Measurements from ENCODE around the gene UBE2Q1.

UBE2Q1 gene

DNA sequence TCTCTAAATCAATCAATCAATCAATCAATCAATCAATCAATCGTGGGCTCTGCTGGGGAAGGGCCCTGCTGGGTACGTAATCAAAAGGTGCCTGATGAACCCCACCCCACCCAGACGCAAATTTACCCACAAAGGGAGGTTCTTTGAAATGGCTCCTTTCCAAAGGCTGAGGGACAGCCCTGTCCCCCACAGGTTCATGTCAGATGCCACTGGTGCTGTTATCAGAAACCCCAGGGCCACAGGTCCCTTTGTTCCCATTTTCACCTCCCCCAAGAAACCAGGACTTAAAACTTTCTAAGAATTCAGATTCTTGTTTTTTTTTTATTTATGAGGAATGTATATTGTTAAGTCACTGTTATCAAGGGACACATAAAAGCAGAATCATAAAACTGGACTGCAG lies 23.3 kb upstream of the UBE2Q1 start:
- no peak overlapping the region for H3K4me3 ChIP-seq (ENCODE audit: control insufficient read depth, low read depth, low read length)
- TF ChIP-seq CTCF (IDR thresholded peaks at IDR 0.05; ENCODE audit: control insufficient read depth, insufficient read depth, low read depth, low read length, missing control alignments), result no peak
- DNase-seq (ENCODE audit: low read depth), result no peak

- no peak for TF ChIP-seq CTCF (IDR thresholded peaks at IDR 0.05; ENCODE audit: control insufficient read depth, insufficient read depth, low read depth, low read length, missing control alignments)
- no peak overlapping the region for H3K4me3 ChIP-seq (ENCODE audit: control insufficient read depth, low read depth, low read length)
- no peak for DNase-seq (ENCODE audit: low read depth)
These were observed 20.9 kb upstream of the UBE2Q1 start for GRCh38 chr1:154579374-154579773.

DNA sequence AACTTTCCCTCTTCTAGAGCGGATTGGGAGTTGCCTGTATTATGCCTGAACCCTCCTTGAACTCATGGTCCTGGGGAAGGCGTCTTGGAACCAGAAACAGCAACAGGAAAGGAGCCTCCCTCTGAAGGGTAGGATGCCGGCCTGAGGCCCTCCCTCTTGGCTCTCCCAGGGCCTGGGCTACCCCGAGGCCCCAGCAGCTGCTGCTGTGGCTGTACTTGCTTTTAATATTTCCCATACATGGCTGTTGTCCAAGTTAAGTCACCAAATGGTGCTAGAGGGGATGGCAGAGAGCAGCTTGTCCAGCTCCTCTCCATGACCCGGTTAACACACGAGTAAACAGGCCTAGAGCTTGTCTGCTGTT lies 19.6 kb upstream of the UBE2Q1 start:
- TF ChIP-seq CTCF (IDR thresholded peaks at IDR 0.05; ENCODE audit: control insufficient read depth, insufficient read depth, low read depth, low read length, missing control alignments), result no peak
- H3K4me3 ChIP-seq (ENCODE audit: control insufficient read depth, low read depth, low read length), result no peak overlapping the region
- no peak for DNase-seq (ENCODE audit: low read depth)

DNA sequence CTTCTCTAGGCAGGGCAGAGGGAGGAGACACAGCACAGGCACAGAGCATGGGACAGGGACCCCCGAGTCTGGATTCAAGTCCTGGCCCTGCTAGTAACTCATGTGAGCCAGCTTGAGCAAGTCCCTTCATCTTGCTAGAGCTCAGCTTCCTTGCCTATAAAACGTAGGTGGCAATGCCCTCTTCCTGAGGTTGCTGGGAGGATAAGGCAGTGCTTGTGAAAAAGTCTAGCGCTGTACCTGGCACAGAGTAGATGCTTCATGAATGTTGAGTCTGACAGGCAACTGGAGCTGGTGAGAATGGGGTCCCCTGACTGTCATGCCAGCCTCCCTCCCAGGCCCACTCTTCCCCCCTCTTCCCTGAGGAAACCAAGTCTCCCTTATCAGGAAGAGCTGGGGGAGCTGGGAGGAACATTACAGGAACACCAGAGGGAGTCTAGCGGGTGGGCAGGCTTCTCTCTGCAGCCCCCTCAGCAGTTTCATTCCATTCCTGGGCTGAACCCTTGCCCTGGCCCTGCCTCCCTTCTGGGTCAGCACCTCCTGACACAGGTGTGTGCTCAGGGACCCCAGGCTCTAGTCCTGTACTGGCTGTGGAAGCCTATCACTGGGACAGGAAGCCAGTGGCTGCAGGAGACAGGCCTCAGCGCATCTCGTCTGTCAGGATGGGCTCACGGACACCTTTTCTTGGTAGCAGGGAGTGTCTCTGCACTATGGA lies 19.0 kb upstream of the UBE2Q1 start:
- no peak for DNase-seq (ENCODE audit: low read depth)
- TF ChIP-seq CTCF (IDR thresholded peaks at IDR 0.05; ENCODE audit: control insufficient read depth, insufficient read depth, low read depth, low read length, missing control alignments), result no peak
- H3K4me3 ChIP-seq (ENCODE audit: control insufficient read depth, low read depth, low read length), result no peak overlapping the region

GRCh38 chr1:154575951-154576566 lies 17.6 kb upstream of the UBE2Q1 start:
- TF ChIP-seq CTCF (IDR thresholded peaks at IDR 0.05; ENCODE audit: control insufficient read depth, insufficient read depth, low read depth, low read length, missing control alignments), result no peak
- no peak overlapping the region for H3K4me3 ChIP-seq (ENCODE audit: control insufficient read depth, low read depth, low read length)
- DNase-seq (ENCODE audit: low read depth), result no peak

DNA sequence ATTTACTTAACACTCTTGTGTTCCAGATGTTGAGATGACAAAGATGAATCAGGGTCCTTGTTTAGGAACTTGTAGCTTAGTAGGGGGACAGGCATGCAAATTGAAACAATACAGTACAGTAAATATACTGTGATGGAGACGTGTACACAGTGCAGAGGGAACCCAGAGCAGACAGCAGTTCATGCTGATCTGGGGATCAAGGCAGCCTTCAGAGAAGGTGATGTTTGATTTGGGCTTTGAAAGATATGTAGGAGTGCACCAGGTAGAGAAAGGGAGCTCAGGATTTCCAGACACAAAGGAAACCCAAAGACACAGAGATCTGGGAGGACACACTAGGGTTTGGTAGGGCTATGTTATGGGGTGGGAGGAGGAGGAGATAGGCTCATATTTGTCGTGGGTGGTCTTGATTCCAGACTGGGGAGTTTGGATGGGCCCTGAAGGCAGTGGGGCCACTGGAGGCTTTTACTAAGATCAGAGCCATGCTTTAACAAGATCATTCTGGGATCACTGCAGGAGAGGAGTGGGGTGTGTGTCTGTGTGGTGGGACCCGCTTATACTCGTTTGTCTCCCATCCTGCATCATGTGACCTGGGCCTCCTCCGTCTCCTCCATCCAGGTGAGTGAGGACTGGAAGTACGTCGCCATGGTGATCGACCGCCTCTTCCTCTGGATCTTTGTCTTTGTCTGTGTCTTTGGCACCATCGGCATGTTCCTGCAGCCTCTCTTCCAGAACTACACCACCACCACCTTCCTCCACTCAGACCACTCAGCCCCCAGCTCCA lies 16.9 kb upstream of the UBE2Q1 start:
- TF ChIP-seq CTCF (IDR thresholded peaks at IDR 0.05; ENCODE audit: control insufficient read depth, insufficient read depth, low read depth, low read length, missing control alignments), result no peak
- H3K4me3 ChIP-seq (ENCODE audit: control insufficient read depth, low read depth, low read length), result no peak overlapping the region
- no peak for DNase-seq (ENCODE audit: low read depth)
